ENCODE results near the gene ZNF8. TPM values are rescaled to one million over a fixed set of nuclear protein-coding genes. Genes with fewer than 3 reads are reported as not detected.

ZNF8 gene
- total RNA-seq, 1 donor from 2014 or later, result 6.0 TPM

DNA sequence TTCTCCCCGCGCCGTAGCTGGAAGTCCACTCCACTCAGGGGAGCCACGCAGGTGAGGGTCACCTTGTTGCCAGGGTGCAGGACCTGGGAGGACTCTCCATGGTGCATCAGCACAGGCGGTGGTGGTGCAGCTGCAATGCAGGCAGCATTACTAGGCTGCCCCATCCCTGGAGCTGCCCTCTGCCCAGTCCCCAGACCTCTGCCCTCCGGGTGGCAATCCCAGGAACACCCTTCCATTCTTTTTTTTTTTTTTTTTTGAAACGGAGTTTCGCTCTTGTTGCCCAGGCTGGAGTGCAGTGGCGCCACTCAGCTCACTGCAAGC, 72.8 kb downstream of the ZNF8 start:
- Histone ChIP-seq H3K27me3 (peaks cover 14% of the 10 kb centered on the region), H3K4me1 (peaks cover 7% of the 10 kb centered on the region), H3K9me3 (no peaks in the 10 kb centered on the region), H3K36me3 (no peaks in the 10 kb centered on the region), H3K27ac (no peak overlapping the region), H3K4me3 (no peak overlapping the region)
- ATAC-seq, result no peak
- TF ChIP-seq CTCF (IDR thresholded peaks at IDR 0.05), result no peak
- DNase-seq, result no peak
- intact Hi-C loops (cut with DNase I), result no loop called here

- ATAC-seq (no peak), DNase-seq (no peak)
- Histone ChIP-seq H3K27me3 (peaks cover 16% of the 10 kb centered on the region), H3K36me3 (no peaks in the 10 kb centered on the region), H3K4me3 (no peak overlapping the region), H3K27ac (no peak overlapping the region), H3K4me1 (peaks cover 5% of the 10 kb centered on the region), H3K9me3 (no peaks in the 10 kb centered on the region)
- TF ChIP-seq CTCF (IDR thresholded peaks at IDR 0.05), result no peak
- intact Hi-C loops (cut with DNase I), result no loop called here
Measured at GRCh38 chr19:58351990-58352755, 73.4 kb downstream of the ZNF8 start.

Small RNA genes lying within 50 kb of the gene (microRNA-seq; reads per million reads assigned to microRNA genes)
- not detected for gene MIR6806 (ENCODE audit: borderline microRNAs expressed)

Other genes starting within 250 kb of the ZNF8 start
- not detected for gene ZSCAN1, start 244.9 kb upstream of the ZNF8 start, total RNA-seq
- gene ZNF135, start 219.7 kb upstream of the ZNF8 start, total RNA-seq, result 4.1 TPM
- gene ZSCAN18, start 180.7 kb upstream of the ZNF8 start, total RNA-seq, result 47.3 TPM
- gene ZNF329, start 128.2 kb upstream of the ZNF8 start, total RNA-seq, result 7.4 TPM
- gene ZNF274, start 95.9 kb upstream of the ZNF8 start, total RNA-seq, result 31.9 TPM
- gene ZNF544, start 50.0 kb upstream of the ZNF8 start, total RNA-seq, result 27.0 TPM
- gene ERVK3-1, start 26.4 kb downstream of the ZNF8 start, total RNA-seq, result 34.8 TPM
- 4.0 TPM for gene ZSCAN22, start 48.0 kb downstream of the ZNF8 start, total RNA-seq
- 12.7 TPM for gene A1BG, start 74.5 kb downstream of the ZNF8 start, total RNA-seq
- 1.4 TPM for gene ZNF497, start 83.8 kb downstream of the ZNF8 start, total RNA-seq
- gene ZNF837, start 102.1 kb downstream of the ZNF8 start, total RNA-seq, result 1.6 TPM
- 721 TPM for gene RPS5, start 108.3 kb downstream of the ZNF8 start, total RNA-seq
- 0.55 TPM for gene RNF225, start 116.7 kb downstream of the ZNF8 start, total RNA-seq
- gene ZNF584, start 129.7 kb downstream of the ZNF8 start, total RNA-seq, result 9.5 TPM
- gene ZNF132, start 161.2 kb downstream of the ZNF8 start, total RNA-seq, result 5.1 TPM
- 6.9 TPM for gene ZNF324B, start 172.7 kb downstream of the ZNF8 start, total RNA-seq
- gene ZNF324, start 188.1 kb downstream of the ZNF8 start, total RNA-seq, result 11.7 TPM
- gene ZNF446, start 197.4 kb downstream of the ZNF8 start, total RNA-seq, result 8.8 TPM
- gene SLC27A5, start 233.0 kb downstream of the ZNF8 start, total RNA-seq, result 4.7 TPM
- gene ZBTB45, start 240.9 kb downstream of the ZNF8 start, total RNA-seq, result 14.1 TPM